Measurements from ENCODE around the gene SEC16A. TPM values are rescaled to one million over a fixed set of nuclear protein-coding genes. Genes with fewer than 3 reads are reported as not detected.

Gene SEC16A
- total and polyA plus RNA-seq, 2 donors = 13.6 to 89.7 TPM

GRCh38 chr9:136527721-136528710 is 45.2 kb upstream of the SEC16A start:
- WGBS = 77% methylated on average over 34 of the region's 34 CpGs
- peaks cover 23 to 34% of the 10 kb centered on the region in 2 donors for H3K36me3 ChIP-seq (ENCODE audit: control insufficient read depth in 2 of 2, insufficient read depth in 2 of 2, low read length in 1 of 2)
- peak in 1 of 9 donors; percentile 22 for DNase-seq (ENCODE audit: low read depth in 6 of 9, low spot score in 9 of 9)
- no peak overlapping the region for H3K4me3 ChIP-seq (ENCODE audit: low read length in 2 of 2)
- H3K27ac ChIP-seq (ENCODE audit: low read depth in 1 of 2, low read length in 1 of 2) = peak overlapping the region in 1 of 2 donors; percentile 31
- peaks cover 0 to 2% of the 10 kb centered on the region in 2 donors for H3K27me3 ChIP-seq (ENCODE audit: control insufficient read depth in 2 of 2, insufficient read depth in 1 of 2, low read length in 1 of 2)
- H3K4me1 ChIP-seq (ENCODE audit: control insufficient read depth in 2 of 2, insufficient read depth in 2 of 2, low read length in 2 of 2) = peaks cover 46 to 62% of the 10 kb centered on the region in 2 donors
- H3K9me3 ChIP-seq (ENCODE audit: control insufficient read depth in 2 of 2, insufficient read depth in 1 of 2, low read length in 1 of 2) = no peaks in the 10 kb centered on the region

GRCh38 chr9:136527131-136527530 is 44.3 kb upstream of the SEC16A start:
- peaks cover 30 to 43% of the 10 kb centered on the region in 2 donors for H3K36me3 ChIP-seq (ENCODE audit: control insufficient read depth in 2 of 2, insufficient read depth in 2 of 2, low read length in 1 of 2)
- no peak overlapping the region for H3K4me3 ChIP-seq (ENCODE audit: low read length in 2 of 2)
- no peak for DNase-seq (ENCODE audit: low read depth in 6 of 9, low spot score in 9 of 9)
- peaks cover 0 to 2% of the 10 kb centered on the region in 2 donors for H3K27me3 ChIP-seq (ENCODE audit: control insufficient read depth in 2 of 2, insufficient read depth in 1 of 2, low read length in 1 of 2)
- no peak overlapping the region for H3K27ac ChIP-seq (ENCODE audit: low read depth in 1 of 2, low read length in 1 of 2)
- H3K4me1 ChIP-seq (ENCODE audit: control insufficient read depth in 2 of 2, insufficient read depth in 2 of 2, low read length in 2 of 2) = peaks cover 37 to 54% of the 10 kb centered on the region in 2 donors
- H3K9me3 ChIP-seq (ENCODE audit: control insufficient read depth in 2 of 2, insufficient read depth in 1 of 2, low read length in 1 of 2) = no peaks in the 10 kb centered on the region
- 86% methylated on average over 20 of the region's 20 CpGs for WGBS

- Histone ChIP-seq H3K9me3 (ENCODE audit: control insufficient read depth in 2 of 2, insufficient read depth in 1 of 2, low read length in 1 of 2) (no peaks in the 10 kb centered on the region), H3K4me3 (ENCODE audit: low read length in 2 of 2) (no peak overlapping the region), H3K27me3 (ENCODE audit: control insufficient read depth in 2 of 2, insufficient read depth in 1 of 2, low read length in 1 of 2) (peaks cover 0 to 2% of the 10 kb centered on the region in 2 donors), H3K27ac (ENCODE audit: low read depth in 1 of 2, low read length in 1 of 2) (peak overlapping the region in 1 of 2 donors; percentile 26), H3K36me3 (ENCODE audit: control insufficient read depth in 2 of 2, insufficient read depth in 2 of 2, low read length in 1 of 2) (peaks cover 33 to 45% of the 10 kb centered on the region in 2 donors), H3K4me1 (ENCODE audit: control insufficient read depth in 2 of 2, insufficient read depth in 2 of 2, low read length in 2 of 2) (peaks cover 32 to 49% of the 10 kb centered on the region in 2 donors)
- no peak for DNase-seq (ENCODE audit: low read depth in 6 of 9, low spot score in 9 of 9)
- WGBS = 88% methylated on average over 30 of the region's 30 CpGs
These were observed 43.8 kb upstream of the SEC16A start for GRCh38 chr9:136526625-136527066.

GRCh38 chr9:136525841-136526499 is 43.1 kb upstream of the SEC16A start:
- Histone ChIP-seq H3K9me3 (ENCODE audit: control insufficient read depth in 2 of 2, insufficient read depth in 1 of 2, low read length in 1 of 2) (no peaks in the 10 kb centered on the region), H3K36me3 (ENCODE audit: control insufficient read depth in 2 of 2, insufficient read depth in 2 of 2, low read length in 1 of 2) (peaks cover 39 to 51% of the 10 kb centered on the region in 2 donors), H3K27me3 (ENCODE audit: control insufficient read depth in 2 of 2, insufficient read depth in 1 of 2, low read length in 1 of 2) (peaks cover 0 to 2% of the 10 kb centered on the region in 2 donors), H3K4me1 (ENCODE audit: control insufficient read depth in 2 of 2, insufficient read depth in 2 of 2, low read length in 2 of 2) (peaks cover 26 to 42% of the 10 kb centered on the region in 2 donors), H3K27ac (ENCODE audit: low read depth in 1 of 2, low read length in 1 of 2) (peak overlapping the region in 1 of 2 donors; percentile 26), H3K4me3 (ENCODE audit: low read length in 2 of 2) (no peak overlapping the region)
- no peak for DNase-seq (ENCODE audit: low read depth in 6 of 9, low spot score in 9 of 9)
- 91% methylated on average over 30 of the region's 30 CpGs for WGBS

- H3K27me3 ChIP-seq (ENCODE audit: control insufficient read depth in 2 of 2, insufficient read depth in 1 of 2, low read length in 1 of 2) = peaks cover 0 to under 1% of the 10 kb centered on the region in 2 donors
- H3K4me3 ChIP-seq (ENCODE audit: low read length in 2 of 2) = no peak overlapping the region
- WGBS = 95% methylated on average over 21 of the region's 21 CpGs
- DNase-seq (ENCODE audit: low read depth in 6 of 9, low spot score in 9 of 9) = no peak
- H3K27ac ChIP-seq (ENCODE audit: low read depth in 1 of 2, low read length in 1 of 2) = no peak overlapping the region
- H3K36me3 ChIP-seq (ENCODE audit: control insufficient read depth in 2 of 2, insufficient read depth in 2 of 2, low read length in 1 of 2) = peaks cover 41 to 56% of the 10 kb centered on the region in 2 donors
- H3K9me3 ChIP-seq (ENCODE audit: control insufficient read depth in 2 of 2, insufficient read depth in 1 of 2, low read length in 1 of 2) = no peaks in the 10 kb centered on the region
- peaks cover 18 to 34% of the 10 kb centered on the region in 2 donors for H3K4me1 ChIP-seq (ENCODE audit: control insufficient read depth in 2 of 2, insufficient read depth in 2 of 2, low read length in 2 of 2)
These were observed 42.4 kb upstream of the SEC16A start for GRCh38 chr9:136525207-136525606.

- no peak for DNase-seq (ENCODE audit: low read depth in 6 of 9, low spot score in 9 of 9)
- no peaks in the 10 kb centered on the region for H3K9me3 ChIP-seq (ENCODE audit: control insufficient read depth in 2 of 2, insufficient read depth in 1 of 2, low read length in 1 of 2)
- peaks cover 67 to 78% of the 10 kb centered on the region in 2 donors for H3K36me3 ChIP-seq (ENCODE audit: control insufficient read depth in 2 of 2, insufficient read depth in 2 of 2, low read length in 1 of 2)
- 94% methylated on average over 59 of the region's 59 CpGs for WGBS
- no peaks in the 10 kb centered on the region for H3K27me3 ChIP-seq (ENCODE audit: control insufficient read depth in 2 of 2, insufficient read depth in 1 of 2, low read length in 1 of 2)
- peaks cover 0 to 11% of the 10 kb centered on the region in 2 donors for H3K4me1 ChIP-seq (ENCODE audit: control insufficient read depth in 2 of 2, insufficient read depth in 2 of 2, low read length in 2 of 2)
- peak overlapping the region in 1 of 2 donors; percentile 31 for H3K27ac ChIP-seq (ENCODE audit: low read depth in 1 of 2, low read length in 1 of 2)
- H3K4me3 ChIP-seq (ENCODE audit: low read length in 2 of 2) = no peak overlapping the region
These were observed 39.7 kb upstream of the SEC16A start for GRCh38 chr9:136522314-136523237.

GRCh38 chr9:136521537-136521936 is 38.7 kb upstream of the SEC16A start:
- 93% methylated on average over 10 of the region's 10 CpGs for WGBS
- H3K27me3 ChIP-seq (ENCODE audit: control insufficient read depth in 2 of 2, insufficient read depth in 1 of 2, low read length in 1 of 2) = no peaks in the 10 kb centered on the region
- no peak overlapping the region for H3K27ac ChIP-seq (ENCODE audit: low read depth in 1 of 2, low read length in 1 of 2)
- H3K9me3 ChIP-seq (ENCODE audit: control insufficient read depth in 2 of 2, insufficient read depth in 1 of 2, low read length in 1 of 2) = no peaks in the 10 kb centered on the region
- H3K4me1 ChIP-seq (ENCODE audit: control insufficient read depth in 2 of 2, insufficient read depth in 2 of 2, low read length in 2 of 2) = peaks cover 0 to 3% of the 10 kb centered on the region in 2 donors
- DNase-seq (ENCODE audit: low read depth in 6 of 9, low spot score in 9 of 9) = no peak
- peaks cover 74 to 84% of the 10 kb centered on the region in 2 donors for H3K36me3 ChIP-seq (ENCODE audit: control insufficient read depth in 2 of 2, insufficient read depth in 2 of 2, low read length in 1 of 2)
- no peak overlapping the region for H3K4me3 ChIP-seq (ENCODE audit: low read length in 2 of 2)

- Histone ChIP-seq H3K27ac (ENCODE audit: low read depth in 1 of 2, low read length in 1 of 2) (no peak overlapping the region), H3K4me3 (ENCODE audit: low read length in 2 of 2) (no peak overlapping the region), H3K36me3 (ENCODE audit: control insufficient read depth in 2 of 2, insufficient read depth in 2 of 2, low read length in 1 of 2) (peaks cover 82 to 88% of the 10 kb centered on the region in 2 donors), H3K4me1 (ENCODE audit: control insufficient read depth in 2 of 2, insufficient read depth in 2 of 2, low read length in 2 of 2) (no peaks in the 10 kb centered on the region), H3K9me3 (ENCODE audit: control insufficient read depth in 2 of 2, insufficient read depth in 1 of 2, low read length in 1 of 2) (no peaks in the 10 kb centered on the region), H3K27me3 (ENCODE audit: control insufficient read depth in 2 of 2, insufficient read depth in 1 of 2, low read length in 1 of 2) (no peaks in the 10 kb centered on the region)
- 97% methylated on average over 20 of the region's 20 CpGs for WGBS
- DNase-seq (ENCODE audit: low read depth in 6 of 9, low spot score in 9 of 9) = no peak
These were observed 37.3 kb upstream of the SEC16A start for GRCh38 chr9:136520053-136520540.

All from thymus (tissue), 11 donors.